ENCODE measurements around the gene XYLT2. TPM values are rescaled to one million over a fixed set of nuclear protein-coding genes. Genes with fewer than 3 reads are reported as not detected.

The XYLT2 gene
- total and polyA plus RNA-seq, 2 experiments from 2014 or later: 14.2 to 44.9 TPM

- H3F3A ChIP-seq (replicated peaks; ENCODE audit: low read depth): no peaks in the 10 kb centered on the region
- peak overlapping the region; percentile 88 for H3K27ac ChIP-seq (ENCODE audit: low read depth)
- DNase-seq (ENCODE audit: low spot score) (no peak), ATAC-seq (no peak)
- Mint-ChIP-seq H3K27ac (peak overlapping the region; percentile 99; the same call in 1 of the 2 replicates), H3K9me3 (no peaks in the 10 kb centered on the region), H3K27me3 (ENCODE audit: insufficient read depth, low read depth, poor library complexity) (peaks cover 11% of the 10 kb centered on the region), H3K4me1 (peaks cover 13% of the 10 kb centered on the region), H3K4me3 (peak overlapping the region; percentile 97), H3K36me3 (ENCODE audit: low read depth) (peaks cover 46% of the 10 kb centered on the region)
- TF ChIP-seq POLR2AphosphoS5 (IDR thresholded peaks at IDR 0.05; ENCODE audit: low read depth): no peak
- no peak for TF ChIP-seq NANOG (IDR thresholded peaks at IDR 0.05; ENCODE audit: borderline replicate concordance)
- no peak for TF ChIP-seq ZNF331 (CRISPR knock-in tag; IDR thresholded peaks at IDR 0.05; ENCODE audit: low read depth)
- no peak for TF ChIP-seq ZNF114 (CRISPR knock-in tag; IDR thresholded peaks at IDR 0.05)
- TF ChIP-seq REST (IDR thresholded peaks at IDR 0.05; ENCODE audit: unreplicated experiment): no peak
- TF ChIP-seq CREB1 (CRISPR knock-in tag; IDR thresholded peaks at IDR 0.05; ENCODE audit: low read depth): no peak
- no peak for TF ChIP-seq STAT1 (IDR thresholded peaks at IDR 0.05; ENCODE audit: unreplicated experiment)
- no peak for TF ChIP-seq ZNF462 (CRISPR knock-in tag; IDR thresholded peaks at IDR 0.05)
- TF ChIP-seq, protein P1, sequence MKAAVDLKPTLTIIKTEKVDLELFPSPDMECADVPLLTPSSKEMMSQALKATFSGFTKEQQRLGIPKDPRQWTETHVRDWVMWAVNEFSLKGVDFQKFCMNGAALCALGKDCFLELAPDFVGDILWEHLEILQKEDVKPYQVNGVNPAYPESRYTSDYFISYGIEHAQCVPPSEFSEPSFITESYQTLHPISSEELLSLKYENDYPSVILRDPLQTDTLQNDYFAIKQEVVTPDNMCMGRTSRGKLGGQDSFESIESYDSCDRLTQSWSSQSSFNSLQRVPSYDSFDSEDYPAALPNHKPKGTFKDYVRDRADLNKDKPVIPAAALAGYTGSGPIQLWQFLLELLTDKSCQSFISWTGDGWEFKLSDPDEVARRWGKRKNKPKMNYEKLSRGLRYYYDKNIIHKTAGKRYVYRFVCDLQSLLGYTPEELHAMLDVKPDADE (IDR thresholded peaks at IDR 0.05): no peak
- no peak for TF ChIP-seq JUNB (IDR thresholded peaks at IDR 0.05; ENCODE audit: unreplicated experiment)
- TF ChIP-seq, protein P2, sequence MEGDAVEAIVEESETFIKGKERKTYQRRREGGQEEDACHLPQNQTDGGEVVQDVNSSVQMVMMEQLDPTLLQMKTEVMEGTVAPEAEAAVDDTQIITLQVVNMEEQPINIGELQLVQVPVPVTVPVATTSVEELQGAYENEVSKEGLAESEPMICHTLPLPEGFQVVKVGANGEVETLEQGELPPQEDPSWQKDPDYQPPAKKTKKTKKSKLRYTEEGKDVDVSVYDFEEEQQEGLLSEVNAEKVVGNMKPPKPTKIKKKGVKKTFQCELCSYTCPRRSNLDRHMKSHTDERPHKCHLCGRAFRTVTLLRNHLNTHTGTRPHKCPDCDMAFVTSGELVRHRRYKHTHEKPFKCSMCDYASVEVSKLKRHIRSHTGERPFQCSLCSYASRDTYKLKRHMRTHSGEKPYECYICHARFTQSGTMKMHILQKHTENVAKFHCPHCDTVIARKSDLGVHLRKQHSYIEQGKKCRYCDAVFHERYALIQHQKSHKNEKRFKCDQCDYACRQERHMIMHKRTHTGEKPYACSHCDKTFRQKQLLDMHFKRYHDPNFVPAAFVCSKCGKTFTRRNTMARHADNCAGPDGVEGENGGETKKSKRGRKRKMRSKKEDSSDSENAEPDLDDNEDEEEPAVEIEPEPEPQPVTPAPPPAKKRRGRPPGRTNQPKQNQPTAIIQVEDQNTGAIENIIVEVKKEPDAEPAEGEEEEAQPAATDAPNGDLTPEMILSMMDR (conservative IDR thresholded peaks at IDR 0.05; ENCODE audit: low read depth in 2 of 2): no peak
- TF ChIP-seq EZH2phosphoT487 (IDR thresholded peaks at IDR 0.05; ENCODE audit: unreplicated experiment): no peak
- TF ChIP-seq EZH2 (IDR thresholded peaks at IDR 0.05; ENCODE audit: low read depth, unreplicated experiment): no peak
- H3K4me3 ChIP-seq: peak overlapping the region; percentile 73
- H3K27me3 ChIP-seq (ENCODE audit: insufficient read depth): no peaks in the 10 kb centered on the region
- peaks cover 9% of the 10 kb centered on the region; the same call in 1 of the 2 replicates for H3K4me1 ChIP-seq (ENCODE audit: insufficient read depth)
- H3K9me2 ChIP-seq (ENCODE audit: insufficient read depth): no peaks in the 10 kb centered on the region
- peaks cover 15% of the 10 kb centered on the region; the same call in 1 of the 2 replicates for H3K36me3 ChIP-seq (ENCODE audit: insufficient read depth)
- H2AFZ ChIP-seq: 0 out of 2 replicates have a peak overlapping the region, but pooled peaks have one; percentile 95
- peaks cover 5% of the 10 kb centered on the region for H4K20me1 ChIP-seq (replicated peaks; ENCODE audit: insufficient read depth)
- H3K79me2 ChIP-seq (replicated peaks; ENCODE audit: insufficient read depth): peaks cover 20% of the 10 kb centered on the region
- H3K4me2 ChIP-seq: peak overlapping the region; percentile 98
Measured at GRCh38 chr17:50373705-50374104, 27.8 kb downstream of the XYLT2 start.
